Right lobe of liver (tissue), 6 donors: ENCODE data around the gene PGM2L1. TPM values are rescaled to one million over a fixed set of nuclear protein-coding genes. Genes with fewer than 3 reads are reported as not detected.

Experiments
- ATAC-seq, 4 donors: fragments of 200-7000 bp; cut with Tn5 transposase; one replicate each; pipeline ENCODE4 v1.9.1; 2020; ENCODE audit warnings: mild to moderate bottlenecking in 4 of 4, moderate library complexity in 4 of 4
- DNase-seq, 3 donors: peaks; one replicate each; pipeline ENCODE4 v3.0.0-alpha.2; 2020
- H3K27ac ChIP-seq, 3 donors: fragments of 200-600 bp; one replicate each; pipeline ENCODE4 v1.8.0; 2022
- H3K27me3 ChIP-seq, 2 donors: fragments of 200-600 bp; one replicate each; pipeline ENCODE4 v1.8.0; 2022
- H3K36me3 ChIP-seq, 4 donors: fragments of 200-600 bp; sonication (generic) in 1 of 4; one replicate each; pipeline versions ENCODE4 v1.5.1 to v1.8.0; 2017 to 2022; ENCODE audit warnings: control low read depth in 1 of 4
- H3K4me1 ChIP-seq, 4 donors: fragments of 200-600 bp; sonication (generic) in 1 of 4; one replicate each; pipeline versions ENCODE4 v1.5.1 to v1.8.0; 2017 to 2022; ENCODE audit warnings: control low read depth in 1 of 4
- H3K4me3 ChIP-seq, 3 donors: fragments of 200-600 bp; one replicate each; pipeline ENCODE4 v1.8.0; 2022
- H3K9me3 ChIP-seq, 4 donors: fragments of 200-600 bp; sonication (generic) in 1 of 4; one replicate each; pipeline versions ENCODE4 v1.5.1 to v1.8.0; 2017 to 2022; ENCODE audit warnings: control low read depth in 1 of 4
- CTCF ChIP-seq, 4 donors: fragments of 200-600 bp in 3 of 4; fragments of 450-650 bp in 1 of 4; IDR thresholded peaks; one replicate each; pipeline versions ENCODE4 v1.5.1 to v1.8.0; 2016 to 2022; ENCODE audit warnings: antibody characterized with exemption in 4 of 4, mild to moderate bottlenecking in 2 of 4
- POLR2A ChIP-seq: fragments of 450-650 bp; IDR thresholded peaks from one replicate; pipeline ENCODE4 v1.6.1; 2017; ENCODE audit warnings: antibody characterized with exemption, mild to moderate bottlenecking
- WGBS: methylation state at CpG from one replicate; pipeline ENCODE4 v1.1.6; 2018; ENCODE audit warnings: low coverage, low lambda C conversion rate; ENCODE audit not compliant: insufficient coverage; ENCODE audit errors: missing lambda C conversion rate; 5-methylcytosine and 5-hydroxymethylcytosine counted together
- intact Hi-C, 2 donors: fragments of 100-400 bp; cut with DNase I; formaldehyde crosslinking; loops; one replicate each; pipeline versions ENCODE4 v1.11.2 to v1.14.1; 2022
- total RNA-seq, 6 experiments: library from RNA; depleted of rRNA in 2 of 6; stranded (reverse); fragments of >200 nt in 2 of 6; fragmentation: NEBNext Ultra II Directional in 3 of 6; extraction: Animal tissue kit (Norgen Biotek cat#: 25700) in 3 of 6; gene quantifications; one replicate each; pipeline versions ENCODE4 v1.1.0 to v1.2.4, GENCODE V29; 2016 to 2023
- donor health status: DM: no; HTN: yes; CAD: no.
- donor health status: DM: no; HTN: no; CAD: no.
- donor health status: DM: no; HTN: no; CAD: no.
- donor health status: DM: no; HTN: yes; CAD: no.
- donor health status: DM: no; HTN: yes; CAD: no.

The PGM2L1 gene
- total RNA-seq, 6 experiments from 2014 or later, result 0.92 to 2.0 (median 1.2) TPM

- Histone ChIP-seq H3K27ac (no peak overlapping the region), H3K9me3 (peaks cover 0 to 5% (median 0%) of the 10 kb centered on the region in 4 donors), H3K36me3 (no peaks in the 10 kb centered on the region), H3K4me3 (no peak overlapping the region), H3K27me3 (no peaks in the 10 kb centered on the region), H3K4me1 (no peaks in the 10 kb centered on the region)
- TF ChIP-seq CTCF (IDR thresholded peaks at IDR 0.05), result no peak
- no peak for TF ChIP-seq POLR2A
- ATAC-seq, result peak in 3 of 4 donors; percentile 23 to 64 (median 62)
- 55% methylated on average over 5 of the region's 5 CpGs for WGBS
- DNase-seq, result no peak
- intact Hi-C loops, result no loop called here
Observed at GRCh38 chr11:74319139-74319816, 79.0 kb downstream of the PGM2L1 start.

- Histone ChIP-seq H3K36me3 (no peaks in the 10 kb centered on the region), H3K27ac (no peak overlapping the region), H3K9me3 (peaks cover 0 to 5% (median 0%) of the 10 kb centered on the region in 4 donors), H3K4me1 (no peaks in the 10 kb centered on the region), H3K4me3 (no peak overlapping the region), H3K27me3 (no peaks in the 10 kb centered on the region)
- TF ChIP-seq POLR2A, result no peak
- TF ChIP-seq CTCF (IDR thresholded peaks at IDR 0.05), result no peak
- 67% methylated on average over 1 of the region's 1 CpG for WGBS
- DNase-seq (no peak), ATAC-seq (no peak)
- intact Hi-C loops, result no loop called here
Observed at GRCh38 chr11:74318241-74318932, 79.8 kb downstream of the PGM2L1 start.

GRCh38 chr11:74316772-74317505 is 81.3 kb downstream of the PGM2L1 start:
- no peak overlapping the region for H3K4me3 ChIP-seq
- DNase-seq (no peak), ATAC-seq (no peak)
- H3K36me3 ChIP-seq, result no peaks in the 10 kb centered on the region
- H3K27ac ChIP-seq, result no peak overlapping the region
- no peaks in the 10 kb centered on the region for H3K27me3 ChIP-seq
- no peaks in the 10 kb centered on the region for H3K4me1 ChIP-seq
- intact Hi-C loops, result no loop called here
- H3K9me3 ChIP-seq, result peaks cover 0 to 5% (median 0%) of the 10 kb centered on the region in 4 donors
- TF ChIP-seq POLR2A, result no peak
- no peak for TF ChIP-seq CTCF (IDR thresholded peaks at IDR 0.05)

- 100% methylated on average over 1 of the region's 1 CpG for WGBS
- ATAC-seq, result peak in 3 of 4 donors; percentile 51 to 58 (median 58)
- Histone ChIP-seq H3K9me3 (peaks cover 0 to 5% (median 0%) of the 10 kb centered on the region in 4 donors), H3K4me1 (peaks cover 0 to 5% (median 0%) of the 10 kb centered on the region in 4 donors), H3K36me3 (no peaks in the 10 kb centered on the region), H3K27ac (no peak overlapping the region), H3K4me3 (no peak overlapping the region), H3K27me3 (peaks cover 0 to 7% of the 10 kb centered on the region in 2 donors)
- intact Hi-C loops, result no loop called here
- DNase-seq, result no peak
- TF ChIP-seq POLR2A, result no peak
- TF ChIP-seq CTCF (IDR thresholded peaks at IDR 0.05), result no peak
Observed at GRCh38 chr11:74312326-74312725, 85.9 kb downstream of the PGM2L1 start.
